T-helper 2 cell (primary cell): ENCODE data around the gene ANHX.

Experiments
- DNase-seq, 5 experiments: peaks; one replicate each; pipeline versions ENCODE4 v3.0.0 to v3.0.0-alpha.2; 2012 to 2022

Gene ANHX

GRCh38 chr12:133202493-133203343 is 33.0 kb downstream of the ANHX start:
- no peak for DNase-seq

GRCh38 chr12:133201888-133202287 is 33.8 kb downstream of the ANHX start:
- DNase-seq: no peak

- no peak for DNase-seq
Measured at GRCh38 chr12:133192847-133193246, 42.8 kb downstream of the ANHX start.

- DNase-seq: no peak
Measured at GRCh38 chr12:133190176-133190575, 45.5 kb downstream of the ANHX start.

- DNase-seq: peak; percentile 54 to 93 (median 77)
Measured at GRCh38 chr12:133181238-133181959, 54.3 kb downstream of the ANHX start, which contains the start of gene ZNF268. TSS of gene ZNF268 (plus strand) at chr12:133181495. CDS start at chr12:133181998, 503 bp downstream.

- DNase-seq: no peak
Measured at GRCh38 chr12:133180669-133181068, 55.0 kb downstream of the ANHX start.

GRCh38 chr12:133174901-133175300 is 60.8 kb downstream of the ANHX start:
- no peak for DNase-seq

GRCh38 chr12:133172491-133172890 is 63.2 kb downstream of the ANHX start:
- no peak for DNase-seq
